ENCODE results near the gene ITPKC.
"Not testable (repeated sequence)": the region's sequence is repeated elsewhere in the genome, so short reads cannot be mapped to it uniquely, and the experiment has no call there.

The ITPKC gene

GRCh38 chr19:40774916-40775631 lies 58.2 kb downstream of the ITPKC start, which contains the start of gene MIA:
MIA (plus strand) TSS chr19:40775521; CDS start chr19:40775543, 22 bp downstream.
- DNase-seq: no peak

DNA sequence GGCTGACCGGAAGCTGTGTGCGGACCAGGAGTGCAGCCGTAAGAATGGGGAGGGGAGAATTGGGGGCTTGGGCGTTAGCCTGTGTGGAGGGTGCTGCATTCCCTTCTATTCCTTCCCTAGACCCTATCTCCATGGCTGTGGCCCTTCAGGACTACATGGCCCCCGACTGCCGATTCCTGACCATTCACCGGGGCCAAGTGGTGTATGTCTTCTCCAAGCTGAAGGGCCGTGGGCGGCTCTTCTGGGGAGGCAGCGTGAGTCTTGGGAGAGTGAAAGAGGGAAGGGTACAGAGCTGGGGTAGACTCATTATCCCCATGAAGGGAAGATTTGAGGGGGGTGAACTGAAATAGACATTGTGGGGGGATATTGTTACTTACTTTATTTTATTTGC lies 58.7 kb downstream of the ITPKC start:
- no peak for DNase-seq

- no peak for DNase-seq
Observed at GRCh38 chr19:40776364-40776763, 59.5 kb downstream of the ITPKC start.

DNA sequence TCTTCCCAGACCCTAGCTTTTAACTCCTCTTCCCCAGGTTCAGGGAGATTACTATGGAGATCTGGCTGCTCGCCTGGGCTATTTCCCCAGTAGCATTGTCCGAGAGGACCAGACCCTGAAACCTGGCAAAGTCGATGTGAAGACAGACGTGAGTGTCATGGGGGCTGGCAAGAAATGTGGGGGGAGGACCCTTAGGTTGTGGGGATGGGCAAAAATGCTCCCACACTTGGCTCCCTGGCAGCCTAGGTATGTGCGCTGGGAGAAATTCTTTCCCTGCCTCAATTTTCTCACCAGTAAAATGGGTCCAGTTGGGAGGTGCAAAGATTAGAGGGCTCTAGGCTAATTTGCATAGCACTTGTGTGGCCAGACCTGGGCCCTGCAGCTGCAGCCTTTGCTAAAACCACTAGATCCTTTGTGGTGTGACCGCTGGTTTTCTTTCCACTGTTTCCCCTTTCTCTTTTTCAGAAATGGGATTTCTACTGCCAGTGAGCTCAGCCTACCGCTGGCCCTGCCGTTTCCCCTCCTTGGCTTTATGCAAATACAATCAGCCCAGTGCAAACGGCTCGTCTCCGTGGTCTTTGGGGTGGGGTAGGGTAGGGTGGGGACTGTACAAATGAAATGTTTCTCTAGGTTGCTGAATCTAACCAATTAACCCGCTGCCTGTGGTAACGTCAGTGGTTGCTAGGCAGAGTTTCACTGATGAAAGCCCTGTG lies 60.2 kb downstream of the ITPKC start:
- peak; percentile 88 for DNase-seq

- no peak for DNase-seq
Observed at GRCh38 chr19:40777645-40777936, 60.7 kb downstream of the ITPKC start.

DNA sequence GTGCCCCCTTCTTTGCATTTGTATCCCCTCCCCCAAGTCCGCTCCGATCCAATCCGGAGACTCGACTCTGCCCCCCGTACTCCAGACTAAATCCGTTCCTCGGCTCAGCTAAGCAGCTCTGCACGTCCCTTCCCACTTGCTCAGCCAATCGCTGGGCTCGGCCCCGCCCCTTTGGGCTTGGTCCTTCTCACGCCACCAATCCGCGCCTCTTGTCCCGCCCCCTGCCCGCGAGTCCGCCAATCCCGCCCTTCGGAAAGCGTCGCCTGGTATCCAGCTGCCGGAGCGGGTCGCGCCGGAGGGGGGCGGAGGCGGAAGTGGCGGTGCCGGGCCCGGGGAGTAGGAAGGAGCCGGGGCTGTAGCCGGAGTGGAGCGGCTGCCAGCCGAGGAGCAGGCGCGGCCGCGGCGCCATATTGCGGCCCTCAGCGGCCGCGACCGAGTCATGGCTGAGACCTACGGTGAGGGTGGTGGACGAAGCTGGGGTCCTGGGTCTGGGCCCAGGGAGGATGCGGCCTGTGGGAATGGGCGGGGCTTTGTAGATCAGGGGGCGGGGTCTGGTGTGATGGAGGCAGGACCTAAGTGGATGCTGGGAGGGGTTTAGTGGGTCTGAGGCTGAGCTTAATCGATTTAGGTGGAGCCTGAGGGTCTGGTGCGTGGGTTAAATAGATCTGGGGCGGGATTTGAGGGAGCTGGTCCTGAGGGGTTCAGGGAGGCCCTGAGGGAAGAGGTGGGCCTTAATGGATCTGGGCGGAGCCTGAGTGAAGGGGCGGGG lies 61.2 kb downstream of the ITPKC start, which contains the start of gene RAB4B:
Gene RAB4B, plus strand, starts transcription at position 311 of the 769 bp plus-strand sequence. Its CDS starts 129 bp downstream, at position 440.
- peak; percentile 99 for DNase-seq

DNA sequence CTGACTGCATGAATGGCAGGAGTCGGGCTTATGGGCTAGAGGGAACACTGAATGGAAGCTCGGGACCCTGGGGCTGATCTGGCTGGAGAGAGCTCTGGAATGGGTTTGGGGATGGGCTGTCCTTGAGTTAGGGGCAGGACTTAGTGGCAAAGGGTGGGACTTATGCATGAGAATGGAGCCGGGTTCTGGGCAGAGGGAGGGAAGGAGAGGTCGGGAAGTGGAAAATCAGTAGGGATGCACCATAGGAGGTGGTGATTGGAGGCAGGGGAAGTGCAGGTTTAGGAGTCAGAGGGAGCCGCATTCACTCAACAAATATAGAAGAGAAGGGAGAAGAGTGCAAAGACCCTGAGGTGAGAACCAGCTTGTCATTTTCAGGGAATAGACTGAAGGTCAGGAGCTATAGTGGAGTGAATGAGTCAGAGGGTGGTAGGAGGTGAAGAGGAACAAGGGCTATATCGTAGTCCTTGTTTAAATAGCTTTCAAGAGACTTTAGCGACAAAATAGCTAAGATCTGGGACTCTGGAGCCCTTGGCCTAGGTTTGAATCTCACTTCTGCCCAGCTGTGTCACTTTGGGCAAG lies 61.9 kb downstream of the ITPKC start:
- no peak for DNase-seq

GRCh38 chr19:40780582-40780981 lies 63.7 kb downstream of the ITPKC start:
- DNase-seq: no peak

DNA sequence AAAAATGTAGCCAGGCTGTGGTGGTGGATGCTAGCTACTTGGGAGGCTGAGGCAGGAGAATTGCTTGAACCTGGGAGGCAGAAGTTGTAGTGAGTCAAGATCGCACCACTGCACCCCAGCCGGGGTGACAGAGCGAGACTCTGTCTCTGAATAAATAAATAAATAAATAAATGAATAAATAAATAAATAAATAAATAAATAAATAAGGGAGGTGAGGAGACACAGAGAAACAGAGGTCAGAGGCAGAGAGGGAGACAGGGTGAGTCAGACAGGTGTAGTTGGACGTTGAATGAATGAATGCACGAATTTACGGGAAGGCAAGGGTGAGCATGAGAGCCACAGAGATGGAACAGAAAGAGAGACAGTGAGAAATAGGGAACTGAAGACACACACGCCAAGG lies 64.2 kb downstream of the ITPKC start:
- DNase-seq: no peak

DNA sequence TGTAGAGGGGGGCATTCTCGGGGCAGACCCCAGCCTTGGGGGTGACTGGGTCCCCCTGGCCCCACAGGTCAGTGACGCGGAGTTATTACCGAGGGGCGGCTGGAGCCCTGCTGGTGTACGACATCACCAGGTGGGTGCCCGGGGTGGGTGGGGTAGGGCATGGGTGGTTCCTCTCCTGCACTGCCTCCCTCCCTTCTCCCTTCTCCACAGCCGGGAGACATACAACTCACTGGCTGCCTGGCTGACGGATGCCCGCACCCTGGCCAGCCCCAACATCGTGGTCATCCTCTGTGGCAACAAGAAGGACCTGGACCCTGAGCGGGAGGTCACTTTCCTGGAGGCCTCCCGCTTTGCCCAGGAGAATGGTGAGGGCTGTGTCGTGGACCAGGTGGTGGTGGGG lies 66.8 kb downstream of the ITPKC start:
- no peak for DNase-seq

- not testable (repeated sequence) for DNase-seq
Observed at GRCh38 chr19:40784146-40784545, 67.2 kb downstream of the ITPKC start.

DNA sequence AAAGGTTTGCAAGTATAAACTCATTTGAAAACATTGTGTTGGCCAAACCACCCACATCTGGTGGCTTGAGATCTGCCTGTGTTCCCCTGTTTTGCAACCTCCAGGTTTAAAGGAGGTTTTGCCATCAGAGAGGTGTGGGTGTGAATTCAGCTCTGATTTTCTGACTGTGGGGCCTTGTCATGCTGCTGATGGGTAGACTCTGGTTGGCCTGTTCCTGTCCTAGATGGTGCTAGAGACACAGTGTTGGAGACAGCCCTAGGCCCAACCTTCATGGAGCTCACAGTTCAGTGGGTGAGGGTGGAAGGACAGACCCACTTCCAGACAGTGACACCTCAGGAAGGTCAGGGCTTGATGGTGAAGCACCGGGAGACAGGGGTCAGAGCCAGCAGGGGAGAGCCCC lies 68.6 kb downstream of the ITPKC start:
- DNase-seq: no peak

DNA sequence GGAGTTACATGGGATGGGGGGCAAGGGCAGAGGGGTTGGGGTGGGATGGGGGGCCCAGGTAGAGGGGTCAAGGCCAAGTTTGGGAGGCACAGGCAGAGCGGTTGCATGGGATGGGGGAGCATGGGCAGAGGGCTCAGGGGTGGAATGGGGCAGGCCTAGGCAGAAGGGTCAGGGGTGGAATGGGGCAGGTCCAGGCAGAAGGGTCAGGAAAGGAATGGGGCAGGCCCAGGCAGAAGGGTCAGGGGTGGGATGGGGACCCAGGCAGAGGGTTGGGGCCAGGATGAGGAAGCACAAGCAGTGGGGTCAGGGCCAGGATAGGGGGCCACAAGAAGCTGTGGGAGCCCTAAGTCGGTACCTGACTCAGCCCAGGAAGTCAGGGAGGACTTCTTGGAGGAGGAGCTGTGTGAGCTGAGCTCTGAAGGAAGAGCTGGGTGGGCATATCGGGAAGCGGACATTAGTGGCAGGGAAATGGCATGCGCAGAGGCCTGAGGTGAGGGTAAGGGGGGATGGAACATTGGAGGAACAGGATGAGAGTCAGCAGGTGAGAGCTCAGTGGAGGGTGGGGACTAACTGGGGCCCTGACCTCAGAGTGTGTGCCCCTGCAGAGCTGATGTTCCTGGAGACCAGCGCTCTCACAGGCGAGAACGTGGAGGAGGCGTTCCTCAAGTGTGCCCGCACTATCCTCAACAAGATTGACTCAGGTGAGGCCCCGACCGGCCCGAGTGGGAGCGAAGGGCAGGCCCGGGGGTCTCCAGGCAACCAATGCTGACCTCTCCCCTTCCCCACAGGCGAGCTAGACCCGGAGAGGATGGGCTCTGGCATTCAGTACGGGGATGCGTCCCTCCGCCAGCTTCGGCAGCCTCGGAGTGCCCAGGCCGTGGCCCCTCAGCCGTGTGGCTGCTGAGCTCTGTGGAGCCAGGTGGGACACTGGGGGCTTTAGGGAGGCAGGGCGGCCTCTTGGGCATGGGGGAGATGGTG lies 69.4 kb downstream of the ITPKC start:
- no peak for DNase-seq

Measured in NCI-H446 treated with DMSO at 0.1 percent for 48 hours (cell line).